A549 treated with AZD9567 at 1 μM for 4 hours (cell line): ENCODE data around the gene IFNA16. TPM values are rescaled to one million over a fixed set of nuclear protein-coding genes. Genes with fewer than 3 reads are reported as not detected.

ENCODE experiments used
- total RNA-seq: library from RNA; stranded (reverse); fragments of 200-300 nt; extraction: Qiagen RNA extraction; gene quantifications from 5 replicates; pipeline ENCODE4 v1.2.3, GENCODE V29; 2022; ENCODE audit not compliant: insufficient read depth

IFNA16 gene
- not detected in 5 replicates for total RNA-seq

DNA sequence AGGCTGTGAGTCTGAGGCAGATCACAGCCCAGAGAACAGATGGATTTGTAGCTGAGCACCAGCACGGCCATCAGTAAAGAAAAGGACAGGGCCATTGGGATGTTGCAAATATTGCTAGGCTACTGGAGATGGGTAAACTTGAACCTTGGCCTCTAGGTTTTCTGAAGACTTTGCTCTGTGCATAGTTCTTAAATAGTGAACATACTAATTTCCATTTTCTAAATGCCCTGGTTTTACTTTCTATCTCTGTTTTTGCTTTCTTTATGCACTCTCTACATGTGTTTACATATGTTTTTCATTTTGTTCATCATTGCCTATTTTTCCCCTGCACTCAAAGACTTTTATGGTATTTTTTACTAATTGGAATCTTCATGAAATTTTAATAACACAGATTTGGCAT lies at the start of gene IFNA16:
IFNA16 (minus strand) TSS at position 101 of the 400 bp plus-strand sequence; CDS start at position 95, 6 bp downstream.

DNA sequence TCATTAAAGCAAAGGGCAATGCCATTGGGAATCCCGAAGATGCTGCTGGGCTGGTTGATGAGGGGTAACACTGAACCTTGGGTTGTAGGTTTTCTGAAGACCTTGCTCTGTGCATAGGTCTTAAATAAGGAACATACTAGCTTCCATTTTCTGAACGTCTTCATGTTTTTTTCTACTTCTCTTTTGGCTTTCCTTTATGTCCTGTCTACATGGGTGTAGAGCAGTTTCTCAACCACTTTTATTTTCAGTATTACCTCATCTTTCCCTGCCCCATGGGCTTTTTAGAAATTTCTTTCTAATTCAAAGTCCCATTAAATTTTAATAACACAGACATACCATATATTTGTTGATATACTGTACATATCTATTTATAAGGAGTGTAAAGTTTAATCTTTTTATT lies 22.8 kb upstream of the IFNA16 start, which contains the start of gene IFNA14:
IFNA14 (minus strand) TSS at position 95 of the 400 bp plus-strand sequence; CDS start at position 25, 70 bp downstream.

DNA sequence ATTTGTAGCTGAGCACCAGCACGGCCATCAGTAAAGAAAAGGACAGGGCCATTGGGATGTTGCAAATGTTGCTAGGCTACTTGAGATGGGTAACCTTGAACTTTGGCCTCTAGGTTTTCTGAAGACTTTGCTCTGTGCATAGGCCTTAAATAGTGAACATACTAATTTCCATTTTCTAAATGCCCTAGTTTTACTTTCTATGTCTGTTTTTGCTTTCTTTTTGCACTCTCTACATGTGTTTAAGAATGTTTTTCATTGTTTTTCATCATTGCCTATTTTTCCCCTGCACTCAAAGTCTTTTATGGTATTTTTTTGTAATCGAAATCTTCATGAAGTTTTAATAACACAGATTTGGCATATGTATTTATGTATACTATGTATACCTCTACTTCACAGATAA lies 11.0 kb upstream of the IFNA16 start, which contains the start of gene IFNA17:
IFNA17 (minus strand) TSS at position 101 of the 400 bp plus-strand sequence; CDS start at position 52, 49 bp downstream.

GRCh38 chr9:21207043-21207442 lies 10.1 kb downstream of the IFNA16 start, which contains the start of gene IFNA10:
Gene IFNA10 (minus strand): TSS chr9:21207143. CDS start chr9:21207097, 46 bp downstream.

GRCh38 chr9:21202105-21202504 lies 15.0 kb downstream of the IFNA16 start, which contains the start of gene IFNA7:
Gene IFNA7 (minus strand): TSS chr9:21202205. CDS start chr9:21202165, 40 bp downstream.

DNA sequence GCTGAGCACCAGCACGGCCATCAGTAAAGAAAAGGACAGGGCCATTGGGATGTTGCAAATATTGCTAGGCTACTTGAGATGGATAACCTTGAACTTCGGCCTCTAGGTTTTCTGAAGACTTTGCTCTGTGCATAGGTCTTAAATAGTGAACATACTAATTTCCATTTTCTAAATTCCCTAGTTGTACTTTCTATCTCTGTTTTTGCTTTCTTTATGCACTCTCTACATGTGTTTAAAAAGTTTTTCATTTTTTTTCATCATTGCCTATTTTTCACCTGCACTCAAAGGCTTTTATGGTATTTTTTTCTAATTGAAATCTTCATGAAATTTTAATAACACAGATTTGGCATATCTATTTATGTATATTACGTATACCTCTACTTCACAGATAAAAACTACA lies 29.6 kb downstream of the IFNA16 start, which contains the start of gene IFNA4:
IFNA4 (minus strand) TSS at position 101 of the 400 bp plus-strand sequence; CDS start at position 45, 56 bp downstream.

GRCh38 chr9:21166560-21166959 lies 50.6 kb downstream of the IFNA16 start, which contains the start of gene IFNA21:
Gene IFNA21 (minus strand): TSS chr9:21166660. CDS start chr9:21166612, 48 bp downstream.

Other genes with a start within 250 kb of the IFNA16 start
- gene HACD4, start 185.7 kb downstream of the IFNA16 start, total RNA-seq: 0.60 to 0.99 TPM (median 0.96 TPM) in 5 replicates
- not detected in 5 replicates for gene IFNB1, start 139.4 kb downstream of the IFNA16 start, total RNA-seq
- gene IFNW1, start 75.5 kb downstream of the IFNA16 start, total RNA-seq: not detected in 5 replicates
- gene IFNA21, start 50.7 kb downstream of the IFNA16 start, total RNA-seq: not detected in 5 replicates
- gene IFNA4, start 29.7 kb downstream of the IFNA16 start, total RNA-seq: not detected in 5 replicates
- gene IFNA7, start 15.1 kb downstream of the IFNA16 start, total RNA-seq: not detected in 5 replicates
- not detected in 5 replicates for gene IFNA10, start 10.2 kb downstream of the IFNA16 start, total RNA-seq
- not detected in 5 replicates for gene IFNA17, start 10.9 kb upstream of the IFNA16 start, total RNA-seq
- gene IFNA14, start 22.7 kb upstream of the IFNA16 start, total RNA-seq: not detected in 5 replicates
- gene IFNA5, start 88.0 kb upstream of the IFNA16 start, total RNA-seq: not detected in 5 replicates
- gene KLHL9, start 118.1 kb upstream of the IFNA16 start, total RNA-seq: 13.9 to 17.9 TPM (median 17.6 TPM) in 5 replicates
- gene IFNA6, start 133.6 kb upstream of the IFNA16 start, total RNA-seq: not detected in 5 replicates
- gene IFNA13, start 150.7 kb upstream of the IFNA16 start, total RNA-seq: not detected in 5 replicates
- gene IFNA2, start 168.1 kb upstream of the IFNA16 start, total RNA-seq: not detected in 5 replicates
- gene IFNA8, start 191.8 kb upstream of the IFNA16 start, total RNA-seq: not detected in 5 replicates
- not detected in 5 replicates for gene IFNA1, start 223.1 kb upstream of the IFNA16 start, total RNA-seq